GM18526 (cell line): ENCODE results near the gene PCDHB15.

ENCODE experiments used
- POLR2A ChIP-seq: IDR thresholded peaks from 3 replicates; pipeline ENCODE4 v1.6.1; 2011; ENCODE audit not compliant: insufficient read length; ENCODE audit errors: extremely low read depth

PCDHB15 gene

GRCh38 chr5:141261238-141261546 lies 16.0 kb downstream of the PCDHB15 start:
- no peak for TF ChIP-seq POLR2A

GRCh38 chr5:141269195-141269594 lies 24.0 kb downstream of the PCDHB15 start:
- TF ChIP-seq POLR2A, result no peak

- TF ChIP-seq POLR2A, result no peak
Observed at GRCh38 chr5:141272906-141273305, 27.7 kb downstream of the PCDHB15 start.

- TF ChIP-seq POLR2A, result no peak
Observed at GRCh38 chr5:141298376-141298775, 53.2 kb downstream of the PCDHB15 start.
